Renal cortex interstitium (tissue), 11 donors: ENCODE measurements around the gene ADCY5. TPM values are rescaled to one million over a fixed set of nuclear protein-coding genes. Genes with fewer than 3 reads are reported as not detected.

Source experiments
- DNase-seq, 11 donors: peaks; one replicate each; pipeline ENCODE4 v3.0.0-alpha.2; 2013; ENCODE audit warnings: low read depth in 9 of 11, low spot score in 4 of 11; ENCODE audit errors: extremely low read depth in 1 of 11
- polyA plus RNA-seq, 3 donors: library from polyadenylated mRNA; unstranded; fragments of 120-200 nt; gene quantifications; one replicate each; pipeline ENCODE4 v1.2.1, GENCODE V29; 2013; ENCODE audit not compliant: insufficient read length in 3 of 3

Gene ADCY5
- polyA plus RNA-seq, 3 donors, result 10.0 to 11.7 (median 10.9) TPM

DNA sequence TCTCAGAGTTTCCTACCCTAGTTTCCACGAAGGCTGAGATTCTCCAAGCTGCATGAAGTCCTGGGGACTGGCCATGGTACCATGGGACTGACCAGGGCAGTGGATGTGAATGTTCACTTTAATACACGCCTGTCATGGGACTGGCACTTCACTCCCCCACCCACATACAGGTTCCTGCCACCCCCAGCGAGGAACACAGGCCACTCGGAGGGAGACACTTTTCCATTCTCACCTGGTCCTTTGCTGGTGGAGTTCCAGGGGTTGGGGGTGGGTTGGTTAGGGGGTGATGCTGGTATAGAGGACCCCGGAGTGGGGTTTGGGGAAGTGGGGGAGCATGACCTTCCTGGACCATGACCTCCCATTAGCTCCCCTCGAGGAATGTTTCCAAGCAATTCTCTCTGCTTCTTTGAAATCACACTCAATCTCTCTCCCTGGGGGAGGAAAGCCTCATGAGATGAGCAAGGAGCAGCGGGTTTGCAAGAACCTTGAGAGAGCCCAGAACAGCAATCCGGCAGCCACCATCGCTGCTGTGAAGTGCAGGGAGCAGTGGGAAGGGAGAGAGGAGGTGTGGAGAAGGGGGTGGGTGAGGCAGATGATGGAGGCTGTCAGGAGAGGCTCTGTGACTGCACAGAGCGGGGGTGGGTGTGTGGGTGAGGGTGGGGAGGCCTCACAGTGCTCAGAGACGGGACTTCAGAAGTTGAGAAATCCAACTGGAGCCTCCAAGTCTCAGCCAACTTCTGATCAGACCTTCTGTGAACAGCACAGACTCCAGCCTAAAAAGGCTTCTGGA lies 69.7 kb downstream of the ADCY5 start:
- DNase-seq, result no peak

DNA sequence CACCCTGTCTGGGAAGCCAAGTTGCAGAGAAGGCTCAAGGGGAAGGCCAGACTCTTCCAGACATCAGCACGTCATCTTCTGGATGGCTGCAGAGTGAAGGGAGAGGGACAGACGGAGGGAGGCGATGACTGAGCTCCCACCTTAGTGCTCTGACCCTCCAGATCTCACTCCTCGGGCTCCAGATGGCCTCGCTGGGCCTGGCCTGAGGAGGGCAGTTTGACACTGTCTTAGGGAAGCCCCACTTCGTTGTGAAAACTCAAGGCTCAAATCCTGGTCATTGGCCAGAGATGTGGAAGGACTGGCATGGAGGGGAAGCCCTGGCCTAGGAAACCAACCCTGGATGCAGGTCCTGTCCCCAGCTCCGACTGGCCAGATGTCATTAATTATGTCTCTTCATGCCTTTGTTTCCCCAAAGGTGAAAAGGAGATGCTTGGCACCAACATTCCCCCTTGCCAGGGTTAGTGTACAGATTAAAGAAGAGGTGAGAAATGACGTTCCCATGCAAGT lies 70.4 kb downstream of the ADCY5 start:
- no peak for DNase-seq

GRCh38 chr3:123377243-123377740 lies 71.6 kb downstream of the ADCY5 start:
- DNase-seq, result no peak

GRCh38 chr3:123376451-123377242 lies 72.2 kb downstream of the ADCY5 start:
- no peak for DNase-seq

GRCh38 chr3:123375014-123375940 lies 73.6 kb downstream of the ADCY5 start:
- no peak for DNase-seq

DNA sequence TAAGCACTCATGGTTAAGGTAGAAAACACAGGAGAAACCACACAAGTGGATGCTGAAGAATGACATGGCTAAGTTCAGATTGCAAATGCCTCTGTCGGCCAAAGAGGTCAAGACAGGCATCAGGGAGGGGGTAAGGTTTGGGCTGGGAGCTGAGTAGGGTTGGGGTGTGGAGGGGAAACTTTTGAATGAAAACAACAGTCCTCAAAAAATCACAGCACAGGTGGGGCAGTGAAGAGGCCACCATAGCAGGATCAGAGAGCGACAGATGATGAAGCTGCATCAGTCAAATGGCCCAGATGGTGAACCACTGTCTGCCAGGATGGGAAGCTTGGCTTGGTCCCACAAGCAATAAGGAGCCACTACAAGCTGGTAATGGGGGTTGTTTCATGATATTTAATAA lies 74.9 kb downstream of the ADCY5 start:
- no peak for DNase-seq

DNA sequence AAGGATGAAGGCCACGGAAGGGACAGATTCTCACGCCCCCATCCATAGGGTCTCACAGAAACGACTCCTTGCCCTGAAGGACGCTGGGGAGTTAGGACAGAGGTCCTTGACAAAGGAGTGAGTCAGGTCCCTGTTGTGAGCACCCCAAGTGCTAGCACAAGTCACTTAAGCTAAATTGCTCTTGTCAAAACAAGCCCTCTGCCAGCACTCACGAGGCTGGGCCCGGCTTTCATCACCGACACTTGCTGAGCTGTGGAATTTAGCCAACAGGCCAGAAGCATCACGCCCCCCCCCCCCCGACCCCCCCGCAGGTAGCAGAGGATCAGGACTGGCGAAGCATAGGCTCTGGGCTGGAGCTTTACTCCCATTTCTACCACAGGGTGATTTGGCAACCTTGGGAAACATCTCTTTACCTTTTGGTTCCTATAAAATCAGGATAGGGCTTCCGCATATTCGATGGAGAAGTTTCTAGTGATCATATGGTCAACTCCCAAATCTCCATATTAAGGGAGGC lies 75.4 kb downstream of the ADCY5 start:
- no peak for DNase-seq

DNA sequence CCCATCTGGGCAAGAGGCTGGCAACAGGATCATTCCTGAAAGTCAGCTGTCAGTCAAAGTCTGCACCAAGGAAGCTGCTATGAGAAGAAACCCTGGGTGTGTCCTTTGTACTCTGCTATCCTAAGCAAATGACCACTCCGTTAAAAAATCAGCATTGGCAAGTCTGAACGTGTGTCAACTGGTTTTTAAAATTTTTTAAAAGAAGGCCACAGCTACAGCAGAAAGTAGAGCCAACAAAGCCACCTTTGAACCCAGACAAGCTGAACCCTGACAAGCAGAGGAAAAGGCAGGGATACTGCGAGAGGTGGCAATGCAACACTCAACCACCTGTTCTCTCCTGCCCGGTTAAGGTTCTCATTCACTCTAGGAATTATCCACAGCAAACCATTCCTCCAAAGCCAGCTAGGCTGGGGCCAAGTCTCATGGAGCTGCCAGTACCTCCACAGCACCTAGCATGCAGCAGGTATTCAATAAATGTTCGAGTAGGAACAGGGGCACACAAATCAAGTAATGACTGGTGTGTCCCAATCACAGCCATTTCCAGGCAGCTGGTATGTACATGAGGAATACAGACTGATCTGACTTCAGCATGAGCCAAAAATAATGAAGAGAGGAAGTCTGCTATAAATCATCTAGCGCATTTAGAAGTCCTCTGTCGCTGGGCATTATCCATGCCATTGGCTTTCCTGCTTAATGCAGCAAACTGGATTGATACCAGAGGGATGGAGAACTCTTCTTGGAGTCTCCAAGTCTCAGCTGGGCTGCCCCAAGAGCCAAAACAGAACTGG lies 76.0 kb downstream of the ADCY5 start:
- no peak for DNase-seq

DNA sequence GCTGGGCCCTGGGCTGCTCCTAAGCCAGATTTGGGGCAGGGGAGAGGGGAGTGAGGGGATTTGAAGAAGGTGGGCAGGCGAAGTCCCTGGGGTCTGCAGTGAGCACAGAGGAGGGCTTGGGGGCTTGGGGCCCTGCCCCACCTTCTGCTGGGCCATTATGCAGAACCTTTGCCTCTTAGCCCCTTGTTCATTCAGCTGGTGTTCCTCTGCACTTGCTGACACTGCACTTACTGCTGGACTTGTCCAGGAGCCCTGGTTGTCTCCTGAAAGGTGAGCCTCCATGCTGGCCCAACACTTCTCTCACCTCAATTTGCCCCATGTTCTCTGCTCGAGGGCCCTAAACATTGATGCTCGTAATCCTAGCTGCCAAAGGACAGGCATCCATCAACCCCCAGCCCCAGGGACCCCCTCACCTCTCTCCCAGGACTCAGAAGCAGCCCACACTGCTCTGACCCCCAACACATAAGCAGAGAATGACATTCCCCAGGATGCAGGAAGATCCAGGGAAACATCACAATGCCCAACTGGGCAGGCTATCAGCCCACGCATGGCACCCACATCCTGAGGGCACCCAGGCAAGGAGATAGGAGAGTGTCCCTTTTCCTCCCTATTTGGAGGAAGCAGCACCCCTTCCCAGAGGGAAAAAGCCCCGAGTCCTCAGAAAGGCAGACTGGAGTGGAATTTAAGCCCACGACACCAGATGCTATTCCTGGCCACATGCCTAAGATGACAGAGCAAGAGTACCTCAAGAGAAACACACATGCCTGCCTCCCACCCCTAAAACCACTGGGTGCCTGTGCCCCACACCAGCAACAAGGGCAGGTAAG lies 76.8 kb downstream of the ADCY5 start:
- DNase-seq, result no peak

DNA sequence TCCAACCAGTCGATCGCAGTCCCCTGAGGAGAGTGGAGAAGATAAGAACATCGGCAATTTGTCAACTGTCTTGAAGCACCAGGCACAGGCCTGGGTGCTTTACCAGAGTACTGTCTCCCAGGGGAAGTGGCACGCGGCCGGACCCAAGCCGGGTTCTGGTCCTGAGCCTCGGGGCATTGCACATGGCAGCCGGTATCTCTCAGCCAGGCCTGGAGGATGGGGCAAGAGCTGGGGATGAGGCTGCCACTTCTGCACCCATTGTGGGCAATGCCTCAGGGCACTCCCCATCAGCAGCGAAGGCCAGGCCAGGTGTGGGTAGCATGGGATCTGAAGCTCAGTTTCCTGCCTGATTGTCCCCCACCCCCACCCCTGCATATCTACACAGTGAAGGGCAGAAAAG lies 77.5 kb downstream of the ADCY5 start:
- no peak for DNase-seq

DNA sequence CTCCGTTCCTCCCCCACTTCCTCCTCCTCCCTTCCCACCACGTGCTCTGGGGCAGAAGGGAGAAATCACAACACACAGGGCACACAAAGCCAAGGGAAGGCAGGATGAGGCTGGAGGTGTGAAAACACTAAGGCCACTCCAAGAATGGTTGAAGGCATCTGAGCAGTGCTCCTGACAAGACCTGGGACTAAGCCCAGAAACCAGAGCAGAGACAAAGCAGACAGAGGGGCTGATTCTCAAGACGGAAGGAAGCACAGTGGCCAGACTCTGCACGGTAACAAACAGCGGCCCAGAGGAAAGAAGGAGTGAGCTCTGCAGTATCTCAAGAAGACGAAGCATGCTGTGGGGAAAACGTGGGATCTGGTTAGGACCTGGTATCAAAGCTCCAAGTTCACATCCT lies 78.1 kb downstream of the ADCY5 start:
- no peak for DNase-seq

- no peak for DNase-seq
Measured at GRCh38 chr3:123369085-123369484, 79.8 kb downstream of the ADCY5 start.

DNA sequence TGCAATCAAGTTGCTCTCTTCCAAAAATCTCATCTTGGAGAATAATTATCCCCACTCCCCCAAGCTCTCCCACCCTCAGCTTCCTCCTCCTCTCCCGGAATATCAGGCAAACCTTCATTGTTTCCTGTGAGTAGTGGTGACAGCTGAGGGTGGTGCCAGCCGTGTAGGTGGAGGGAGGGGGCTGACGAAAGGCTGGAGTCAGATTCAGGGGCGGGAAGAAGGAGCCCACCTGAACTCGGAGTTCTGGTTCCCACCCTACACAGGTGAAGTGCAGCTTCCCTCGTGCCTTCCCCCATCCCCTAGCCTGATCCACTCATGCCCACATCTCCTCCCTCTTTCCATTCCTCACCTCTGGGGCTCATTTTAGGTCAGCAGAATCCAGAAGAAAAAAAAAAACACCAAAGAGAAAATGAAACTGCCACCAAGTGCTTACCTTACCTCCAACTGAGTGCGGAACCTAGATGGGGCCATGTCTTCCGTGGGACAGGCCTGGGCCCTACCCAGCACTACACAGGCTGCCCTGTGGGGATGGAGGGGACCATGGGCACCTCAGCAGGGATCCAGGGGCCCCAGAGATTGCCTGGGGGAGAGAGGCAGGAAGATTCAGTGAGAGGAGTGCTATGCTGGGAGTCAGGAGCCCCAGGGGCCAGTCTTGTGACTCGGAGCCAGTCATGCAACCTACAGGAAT lies 81.3 kb downstream of the ADCY5 start:
- no peak for DNase-seq

DNA sequence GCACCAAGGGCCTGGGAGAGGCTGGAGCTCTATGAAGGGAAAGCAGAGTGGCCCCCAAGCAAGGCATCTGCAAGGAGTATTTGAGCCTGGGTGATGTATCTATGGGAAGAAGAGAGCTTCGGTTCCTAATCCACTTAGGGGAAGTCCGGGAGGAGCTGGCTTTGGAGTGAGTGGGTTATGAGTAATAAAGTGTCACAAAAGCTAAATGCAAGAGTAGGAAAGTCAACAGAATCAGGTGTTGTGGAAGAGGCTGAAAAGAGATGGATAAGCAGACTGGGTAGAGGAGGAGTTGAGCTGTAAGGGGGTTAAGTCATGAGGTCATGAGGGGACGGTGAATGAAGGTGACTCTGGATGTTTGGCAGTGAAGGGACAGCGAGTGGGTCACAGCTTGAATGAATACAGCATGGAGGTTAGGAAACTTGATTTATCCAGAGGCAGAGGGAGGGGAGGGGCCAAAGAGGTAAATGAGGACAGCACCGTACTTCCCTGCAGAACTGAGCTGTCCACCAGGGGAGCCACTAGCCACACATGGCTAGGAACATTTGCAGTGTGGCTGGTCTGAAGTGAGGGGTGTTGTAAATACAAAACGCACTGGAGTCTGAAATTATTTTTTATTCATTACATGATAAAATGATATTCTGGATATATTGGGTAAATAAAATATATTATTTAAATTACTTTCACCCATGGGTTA lies 83.3 kb downstream of the ADCY5 start:
- DNase-seq, result no peak

GRCh38 chr3:123361071-123361470 lies 87.8 kb downstream of the ADCY5 start:
- DNase-seq, result no peak

DNA sequence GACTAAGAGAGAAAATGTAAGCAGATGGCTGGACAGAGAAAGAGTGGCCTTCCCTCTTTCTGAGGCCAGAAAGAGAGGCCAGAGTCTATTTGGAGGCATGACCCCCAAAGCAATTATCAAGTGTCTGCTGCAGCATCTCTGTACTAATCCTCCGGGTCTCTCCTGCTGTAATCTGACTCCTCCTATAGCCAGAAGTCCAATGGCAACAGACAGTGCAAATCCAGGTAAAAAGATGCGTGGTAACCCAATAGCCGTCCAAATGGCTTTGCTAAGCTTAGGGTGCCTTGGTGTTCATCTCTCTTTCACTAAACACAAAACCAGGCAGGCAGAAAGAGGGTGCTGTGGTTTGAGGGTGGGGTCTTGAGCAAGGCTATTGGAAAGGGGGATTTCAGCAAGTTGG lies 91.6 kb downstream of the ADCY5 start:
- DNase-seq, result no peak
